Activated CD4-positive, CD25-positive, alpha-beta regulatory T cell treated with anti-CD3 and anti-CD28 coated beads, Interleukin-2, amount 50 U/mL, for 72 hours (primary cell): Measurements from ENCODE around the gene NMT1.

Experiments used
- DNase-seq: peaks from one replicate; pipeline ENCODE4 v3.0.0; 2021

The NMT1 gene

GRCh38 chr17:45086391-45086790, 25.3 kb downstream of the NMT1 start:
- DNase-seq, result no peak

GRCh38 chr17:45086865-45087503, 25.9 kb downstream of the NMT1 start:
- DNase-seq, result no peak

GRCh38 chr17:45087504-45087975, 26.4 kb downstream of the NMT1 start:
- DNase-seq, result no peak

GRCh38 chr17:45087978-45088377, 26.9 kb downstream of the NMT1 start:
- DNase-seq, result no peak

- no peak for DNase-seq
These were observed 27.6 kb downstream of the NMT1 start for GRCh38 chr17:45088741-45089140.

- no peak for DNase-seq
These were observed 29.6 kb downstream of the NMT1 start for GRCh38 chr17:45090711-45091110.

GRCh38 chr17:45091778-45092425, 30.8 kb downstream of the NMT1 start:
- DNase-seq, result no peak

GRCh38 chr17:45092911-45093430, 31.9 kb downstream of the NMT1 start:
- DNase-seq, result no peak

- DNase-seq, result no peak
These were observed 32.5 kb downstream of the NMT1 start for GRCh38 chr17:45093444-45094110.

- DNase-seq, result no peak
These were observed 35.0 kb downstream of the NMT1 start for GRCh38 chr17:45096141-45096540.

GRCh38 chr17:45096926-45097325, 35.8 kb downstream of the NMT1 start:
- no peak for DNase-seq

GRCh38 chr17:45098081-45098868, 37.2 kb downstream of the NMT1 start:
- no peak for DNase-seq

GRCh38 chr17:45098869-45099616, 37.9 kb downstream of the NMT1 start:
- peak; percentile 80 for DNase-seq

GRCh38 chr17:45101546-45101882, 40.4 kb downstream of the NMT1 start:
- DNase-seq, result no peak

GRCh38 chr17:45101883-45102811, 41.0 kb downstream of the NMT1 start:
- DNase-seq, result no peak

GRCh38 chr17:45102856-45103255, 41.7 kb downstream of the NMT1 start:
- DNase-seq, result no peak

- DNase-seq, result no peak
These were observed 42.2 kb downstream of the NMT1 start for GRCh38 chr17:45103269-45103795.

- no peak for DNase-seq
These were observed 42.9 kb downstream of the NMT1 start for GRCh38 chr17:45104029-45104428.

- no peak for DNase-seq
These were observed 43.4 kb downstream of the NMT1 start for GRCh38 chr17:45104497-45104896.

GRCh38 chr17:45104907-45105624, 43.9 kb downstream of the NMT1 start:
- no peak for DNase-seq
